GM20000 (cell line): ENCODE data around the gene CNN2.

ENCODE experiments used
- DNase-seq: peaks from one replicate; pipeline ENCODE4 v3.0.0; 2012; ENCODE audit warnings: low spot score
- TF ChIP-seq, protein P1 (sequence below): IDR thresholded peaks from 2 replicates; pipeline ENCODE4 v1.5.1; 2012; ENCODE audit warnings: mild to moderate bottlenecking, control low read depth; ENCODE audit errors: extremely low read depth, missing control alignments

CNN2 gene

GRCh38 chr19:1067341-1067957 is 41.0 kb downstream of the CNN2 start:
- no peak for DNase-seq
- TF ChIP-seq, protein P1, sequence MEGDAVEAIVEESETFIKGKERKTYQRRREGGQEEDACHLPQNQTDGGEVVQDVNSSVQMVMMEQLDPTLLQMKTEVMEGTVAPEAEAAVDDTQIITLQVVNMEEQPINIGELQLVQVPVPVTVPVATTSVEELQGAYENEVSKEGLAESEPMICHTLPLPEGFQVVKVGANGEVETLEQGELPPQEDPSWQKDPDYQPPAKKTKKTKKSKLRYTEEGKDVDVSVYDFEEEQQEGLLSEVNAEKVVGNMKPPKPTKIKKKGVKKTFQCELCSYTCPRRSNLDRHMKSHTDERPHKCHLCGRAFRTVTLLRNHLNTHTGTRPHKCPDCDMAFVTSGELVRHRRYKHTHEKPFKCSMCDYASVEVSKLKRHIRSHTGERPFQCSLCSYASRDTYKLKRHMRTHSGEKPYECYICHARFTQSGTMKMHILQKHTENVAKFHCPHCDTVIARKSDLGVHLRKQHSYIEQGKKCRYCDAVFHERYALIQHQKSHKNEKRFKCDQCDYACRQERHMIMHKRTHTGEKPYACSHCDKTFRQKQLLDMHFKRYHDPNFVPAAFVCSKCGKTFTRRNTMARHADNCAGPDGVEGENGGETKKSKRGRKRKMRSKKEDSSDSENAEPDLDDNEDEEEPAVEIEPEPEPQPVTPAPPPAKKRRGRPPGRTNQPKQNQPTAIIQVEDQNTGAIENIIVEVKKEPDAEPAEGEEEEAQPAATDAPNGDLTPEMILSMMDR, result no peak

DNA sequence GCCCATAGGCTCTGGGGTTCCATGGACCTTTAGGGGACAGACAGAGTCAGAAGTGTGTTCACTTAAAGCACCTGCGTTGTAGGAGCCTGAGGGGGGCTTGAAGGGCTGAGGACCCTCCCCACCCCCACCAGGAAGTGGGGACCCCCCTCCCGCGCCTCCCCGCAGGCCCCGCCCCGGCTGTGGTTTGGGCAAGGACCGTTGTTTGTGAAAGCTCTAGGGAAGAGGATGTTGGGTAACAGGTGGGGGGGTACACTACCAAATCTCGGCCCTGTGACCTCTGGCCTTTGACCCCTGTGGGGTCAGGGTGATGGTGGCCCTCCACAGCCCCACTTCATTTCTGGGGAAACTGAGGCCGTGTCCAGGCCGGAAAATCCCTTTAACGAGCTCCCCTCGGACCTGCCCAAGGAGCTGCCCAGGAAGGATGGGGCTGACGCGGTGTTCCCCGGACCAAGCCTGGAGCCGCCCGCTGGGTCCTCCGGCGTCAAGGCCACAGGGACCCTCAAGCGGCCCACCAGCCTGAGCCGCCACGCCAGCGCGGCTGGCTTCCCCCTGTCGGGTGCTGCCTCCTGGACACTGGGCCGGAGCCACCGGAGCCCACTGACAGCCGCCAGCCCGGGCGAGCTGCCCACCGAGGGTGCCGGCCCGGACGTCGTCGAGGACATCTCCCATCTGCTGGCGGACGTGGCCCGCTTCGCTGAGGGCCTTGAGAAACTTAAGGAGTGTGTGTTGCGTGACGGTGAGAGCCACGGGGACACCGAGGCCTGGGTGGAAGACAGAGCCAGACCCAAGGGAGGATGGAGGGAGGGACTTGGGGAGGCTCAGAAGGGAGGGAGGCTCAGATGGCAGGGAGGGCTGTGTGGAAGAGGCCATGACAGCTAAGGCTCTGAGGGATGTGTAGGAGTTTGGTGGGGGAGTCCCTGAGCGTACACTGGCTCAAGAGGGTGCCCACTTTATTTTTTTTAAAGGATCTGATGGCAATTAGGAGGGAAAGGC is 41.9 kb downstream of the CNN2 start:
- peak; percentile 72 for DNase-seq

DNA sequence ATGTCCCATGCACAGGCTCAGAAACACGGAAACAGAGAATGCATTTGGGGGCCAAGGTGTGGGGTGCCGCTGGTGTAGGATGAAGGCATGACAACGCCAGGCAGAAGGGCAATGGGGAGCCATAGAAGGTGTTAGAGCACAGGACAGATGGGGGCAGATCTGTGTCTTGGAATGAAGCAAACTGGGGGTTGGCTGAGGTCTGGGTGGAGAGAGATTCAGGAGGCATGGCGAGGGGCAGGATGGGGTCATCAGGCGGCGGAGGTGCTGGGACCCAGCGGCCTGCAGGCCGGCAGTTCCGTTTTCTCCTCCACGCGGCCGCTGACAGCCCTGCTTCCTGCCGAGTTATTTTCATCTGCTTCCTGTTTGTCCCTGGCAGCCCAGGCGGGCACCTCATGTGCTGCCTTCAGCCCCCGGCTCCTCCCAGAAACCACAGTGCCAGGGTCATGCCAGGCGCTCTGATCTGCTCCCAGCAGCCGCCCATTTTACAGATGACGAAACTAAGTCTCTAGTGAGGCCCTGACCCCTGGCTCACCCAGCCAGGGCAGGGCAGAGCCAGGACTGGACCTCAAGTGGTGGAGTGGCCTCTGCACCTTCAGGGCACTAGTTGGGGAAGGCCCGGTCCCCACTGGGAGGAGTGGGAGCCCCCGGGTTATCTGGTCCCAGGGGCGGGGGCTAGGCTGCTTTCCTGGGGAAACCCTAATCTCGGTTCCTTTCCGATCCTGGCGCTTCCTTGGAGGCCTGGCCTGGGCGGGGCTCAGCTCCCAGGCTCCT is 42.8 kb downstream of the CNN2 start:
- DNase-seq, result peak; percentile 76

More for the DNA sequence above, 41.9 kb downstream of the CNN2 start:
- TF ChIP-seq, protein P1, result no peak

DNA sequence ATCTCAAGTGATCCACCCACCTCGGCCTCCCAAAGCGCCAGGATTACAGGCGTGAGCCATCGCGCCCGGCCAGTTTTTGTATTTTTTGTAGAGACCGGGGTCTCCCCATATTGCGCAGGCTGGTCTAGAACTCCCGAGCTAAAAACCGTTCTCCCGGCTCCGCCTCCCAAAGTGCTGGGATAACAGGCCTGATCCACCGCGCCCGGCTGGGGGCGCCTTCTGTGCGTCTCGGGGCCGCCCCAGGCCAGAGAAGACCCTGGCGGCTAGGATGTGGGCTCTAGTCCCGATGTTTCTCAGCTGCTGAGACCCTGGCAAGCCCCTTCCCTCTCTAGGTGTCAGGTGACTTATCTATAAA is 44.1 kb downstream of the CNN2 start:
- DNase-seq, result no peak

More for the DNA sequence above, 42.8 kb downstream of the CNN2 start:
- TF ChIP-seq, protein P1, result no peak

GRCh38 chr19:1070931-1071791 is 44.8 kb downstream of the CNN2 start:
- TF ChIP-seq, protein P1, result no peak
- DNase-seq, result no peak

More for the DNA sequence above, 44.1 kb downstream of the CNN2 start:
- TF ChIP-seq, protein P1, result no peak

GRCh38 chr19:1072371-1073015 is 46.1 kb downstream of the CNN2 start:
- TF ChIP-seq, protein P1, result no peak
- DNase-seq, result no peak
